SK-N-MC (cell line): Measurements from ENCODE around the gene TMEFF2.

ENCODE experiments used
- EZH2 ChIP-seq: fragments of 200-600 bp; sonication (generic); IDR thresholded peaks from one replicate; pipeline ENCODE4 v1.6.1; 2017; ENCODE audit warnings: antibody characterized with exemption
- FOXP2 ChIP-seq: optimal IDR thresholded peaks from 2 replicates; pipeline ENCODE3; 2011; ENCODE audit warnings: mild to moderate bottlenecking, moderate library complexity; ENCODE audit not compliant: insufficient read depth; ENCODE audit errors: extremely low read length, control extremely low read depth
- POLR2AphosphoS5 ChIP-seq: IDR thresholded peaks from 2 replicates; pipeline ENCODE4 v1.6.1; 2012; ENCODE audit warnings: mild to moderate bottlenecking, low read depth, low read length, borderline replicate concordance

DNA sequence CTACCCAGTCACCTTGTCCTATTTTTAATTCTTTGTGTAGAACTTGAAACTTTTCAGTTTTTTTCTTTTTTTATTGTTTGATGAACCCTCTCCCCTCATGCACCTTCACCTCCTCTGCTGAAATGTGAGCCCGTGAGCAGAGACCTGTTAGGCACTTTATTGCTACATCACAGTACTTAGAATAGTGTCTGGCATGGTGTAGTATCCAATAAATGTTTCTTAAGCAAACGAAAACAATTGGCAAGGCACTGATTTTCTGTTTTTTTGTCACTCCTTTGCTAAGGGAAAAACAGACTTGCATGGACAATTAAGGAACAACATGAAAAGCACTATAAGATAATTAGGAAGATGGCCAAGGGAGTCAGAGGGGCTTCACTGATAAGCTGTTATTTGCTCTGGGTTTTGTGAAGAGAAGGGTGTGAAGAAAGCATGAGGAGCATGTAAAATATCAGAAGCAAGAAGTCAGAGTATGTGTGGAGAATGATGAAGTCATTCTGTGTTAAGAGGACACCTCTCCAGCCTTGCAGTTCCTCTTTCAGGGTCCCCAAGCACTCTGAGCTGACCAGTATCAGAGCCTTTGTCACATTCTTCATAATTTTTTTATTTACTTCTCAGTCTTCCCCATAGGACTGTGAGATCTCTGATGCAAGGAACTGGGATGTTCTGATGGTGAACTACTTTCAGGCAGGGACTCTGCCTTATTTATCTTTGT is 248.1 kb downstream of the TMEFF2 start:
- no peak for TF ChIP-seq FOXP2
- TF ChIP-seq POLR2AphosphoS5: no peak
- TF ChIP-seq EZH2: no peak
